ENCODE data around the gene MRPL52. TPM values are rescaled to one million over a fixed set of nuclear protein-coding genes. Genes with fewer than 3 reads are reported as not detected.
"Not testable (repeated sequence)": the region's sequence is repeated elsewhere in the genome, so short reads cannot be mapped to it uniquely, and the experiment has no call there.

Gene MRPL52
- total RNA-seq, 1 donor from 2014 or later = 182 TPM

DNA sequence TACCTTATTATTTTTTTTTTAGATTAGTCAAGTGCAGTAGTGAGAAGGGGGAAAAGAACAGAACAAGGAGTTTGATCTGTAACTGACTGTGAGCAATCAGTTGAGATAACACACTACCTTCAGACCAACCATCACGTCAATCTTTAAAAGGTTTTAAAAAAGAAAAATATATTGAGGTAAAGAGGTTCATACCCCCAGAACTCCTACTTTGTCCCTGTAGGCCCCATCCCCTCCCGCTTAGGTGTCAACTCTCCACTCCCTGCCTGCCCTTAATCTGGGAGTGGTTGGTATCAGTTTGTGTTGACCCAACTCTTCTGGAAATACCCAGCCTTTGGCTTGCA, 22.9 kb downstream of the MRPL52 start:
- Histone ChIP-seq H3K4me1 (ENCODE audit: insufficient read depth, low read length) (peaks cover 57% of the 10 kb centered on the region), H3K27ac (ENCODE audit: low read depth, low read length) (peak overlapping the region; percentile 99), H4K20me1 (ENCODE audit: insufficient read depth, low read length) (no peaks in the 10 kb centered on the region), H3K36me3 (ENCODE audit: insufficient read depth, low read length) (no peaks in the 10 kb centered on the region), H3K4me3 (ENCODE audit: insufficient read depth, low read depth, low read length) (no peak overlapping the region), H3K9me3 (ENCODE audit: insufficient read depth, low read depth, low read length) (peaks cover 3% of the 10 kb centered on the region), H3K9ac (ENCODE audit: low read length) (peak overlapping the region; percentile 78), H3K27me3 (ENCODE audit: insufficient read depth, low read length) (no peaks in the 10 kb centered on the region), H2AFZ (ENCODE audit: low read depth, low read length) (peak overlapping the region; percentile 76), H3K79me2 (ENCODE audit: insufficient read depth, low read length) (no peaks in the 10 kb centered on the region), H3K4me2 (ENCODE audit: low read length) (peak overlapping the region; percentile 90)
- Mint-ChIP-seq H3K36me3 (ENCODE audit: low read depth, unreplicated experiment) (peaks cover 3% of the 10 kb centered on the region), H3K27me3 (ENCODE audit: low read depth, unreplicated experiment) (no peaks in the 10 kb centered on the region), H3K4me1 (ENCODE audit: low read depth, unreplicated experiment) (peaks cover 27% of the 10 kb centered on the region), H3K27ac (ENCODE audit: unreplicated experiment) (no peak overlapping the region), H3K9me3 (ENCODE audit: unreplicated experiment) (no peaks in the 10 kb centered on the region), H3K4me3 (ENCODE audit: unreplicated experiment) (no peak overlapping the region)
- FAIRE-seq (no peak), DNase-seq (ENCODE audit: low read depth) (no peak)
- TF ChIP-seq, protein P1, sequence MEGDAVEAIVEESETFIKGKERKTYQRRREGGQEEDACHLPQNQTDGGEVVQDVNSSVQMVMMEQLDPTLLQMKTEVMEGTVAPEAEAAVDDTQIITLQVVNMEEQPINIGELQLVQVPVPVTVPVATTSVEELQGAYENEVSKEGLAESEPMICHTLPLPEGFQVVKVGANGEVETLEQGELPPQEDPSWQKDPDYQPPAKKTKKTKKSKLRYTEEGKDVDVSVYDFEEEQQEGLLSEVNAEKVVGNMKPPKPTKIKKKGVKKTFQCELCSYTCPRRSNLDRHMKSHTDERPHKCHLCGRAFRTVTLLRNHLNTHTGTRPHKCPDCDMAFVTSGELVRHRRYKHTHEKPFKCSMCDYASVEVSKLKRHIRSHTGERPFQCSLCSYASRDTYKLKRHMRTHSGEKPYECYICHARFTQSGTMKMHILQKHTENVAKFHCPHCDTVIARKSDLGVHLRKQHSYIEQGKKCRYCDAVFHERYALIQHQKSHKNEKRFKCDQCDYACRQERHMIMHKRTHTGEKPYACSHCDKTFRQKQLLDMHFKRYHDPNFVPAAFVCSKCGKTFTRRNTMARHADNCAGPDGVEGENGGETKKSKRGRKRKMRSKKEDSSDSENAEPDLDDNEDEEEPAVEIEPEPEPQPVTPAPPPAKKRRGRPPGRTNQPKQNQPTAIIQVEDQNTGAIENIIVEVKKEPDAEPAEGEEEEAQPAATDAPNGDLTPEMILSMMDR (IDR thresholded peaks at IDR 0.05; ENCODE audit: insufficient read depth, low read depth, low read length) = no peak
- TF ChIP-seq EZH2 (IDR thresholded peaks at IDR 0.05; ENCODE audit: insufficient read depth, low read length) = no peak

DNA sequence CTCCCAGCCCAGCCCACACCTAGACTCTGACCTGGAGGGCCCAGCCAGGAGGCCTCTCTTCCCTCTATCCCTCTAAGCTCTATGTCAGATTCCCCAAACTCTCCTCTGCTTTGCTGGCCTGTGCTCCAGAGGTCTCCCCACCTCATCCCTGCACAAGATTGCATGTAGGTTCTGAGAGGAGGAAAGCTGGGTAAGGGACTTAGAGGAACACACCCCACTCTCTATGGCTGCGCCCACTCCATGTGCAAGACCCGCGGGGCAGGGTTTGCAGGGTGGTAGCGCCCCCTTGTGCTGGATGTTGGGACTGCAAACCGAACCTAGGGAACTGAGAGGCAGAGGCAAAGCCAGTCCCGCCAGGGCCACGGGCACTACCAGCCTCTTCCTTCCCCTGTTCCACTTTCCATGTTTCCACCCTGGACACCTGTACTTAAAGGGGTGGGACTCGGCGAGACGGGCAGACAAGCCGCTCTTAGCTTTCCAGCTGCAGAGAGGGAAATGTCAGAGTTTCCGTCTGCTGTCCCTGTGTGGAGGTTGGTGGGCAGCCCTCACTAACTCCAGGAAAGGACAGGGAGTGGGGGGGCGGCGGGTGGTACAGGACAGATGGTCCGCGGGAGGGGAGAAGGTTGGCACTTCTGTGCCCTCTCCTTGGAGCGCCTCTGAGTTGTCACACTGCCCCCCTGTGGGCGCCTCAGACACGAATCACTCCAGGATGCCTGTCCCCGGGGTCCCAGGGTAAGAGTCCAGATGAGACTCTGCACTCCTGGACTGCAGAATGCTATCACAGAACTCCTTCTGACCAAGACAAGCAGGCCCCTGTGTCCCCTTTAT, 23.5 kb downstream of the MRPL52 start:
- peak overlapping the region; percentile 78 for H3K9ac ChIP-seq (ENCODE audit: low read length)
- H3K9me3 ChIP-seq (ENCODE audit: insufficient read depth, low read depth, low read length) = peaks cover 3% of the 10 kb centered on the region
- H4K20me1 ChIP-seq (ENCODE audit: insufficient read depth, low read length) = no peaks in the 10 kb centered on the region
- H3K79me2 ChIP-seq (ENCODE audit: insufficient read depth, low read length) = no peaks in the 10 kb centered on the region
- peaks cover 51% of the 10 kb centered on the region for H3K4me1 ChIP-seq (ENCODE audit: insufficient read depth, low read length)
- Mint-ChIP-seq H3K27me3 (ENCODE audit: low read depth, unreplicated experiment) (no peaks in the 10 kb centered on the region), H3K4me1 (ENCODE audit: low read depth, unreplicated experiment) (peaks cover 21% of the 10 kb centered on the region), H3K27ac (ENCODE audit: unreplicated experiment) (peak overlapping the region; percentile 41), H3K9me3 (ENCODE audit: unreplicated experiment) (no peaks in the 10 kb centered on the region), H3K4me3 (ENCODE audit: unreplicated experiment) (peak overlapping the region; percentile 62), H3K36me3 (ENCODE audit: low read depth, unreplicated experiment) (peaks cover under 1% of the 10 kb centered on the region)
- H2AFZ ChIP-seq (ENCODE audit: low read depth, low read length) = peak overlapping the region; percentile 76
- peak overlapping the region; percentile 90 for H3K4me2 ChIP-seq (ENCODE audit: low read length)
- H3K36me3 ChIP-seq (ENCODE audit: insufficient read depth, low read length) = no peaks in the 10 kb centered on the region
- peak; percentile 63 for DNase-seq (ENCODE audit: low read depth)
- H3K4me3 ChIP-seq (ENCODE audit: insufficient read depth, low read depth, low read length) = peak overlapping the region; percentile 45
- H3K27me3 ChIP-seq (ENCODE audit: insufficient read depth, low read length) = no peaks in the 10 kb centered on the region
- TF ChIP-seq, protein P1 (IDR thresholded peaks at IDR 0.05; ENCODE audit: insufficient read depth, low read depth, low read length) = peak; percentile 81
- TF ChIP-seq EZH2 (IDR thresholded peaks at IDR 0.05; ENCODE audit: insufficient read depth, low read length) = no peak
- FAIRE-seq = no peak
- peak overlapping the region; percentile 99 for H3K27ac ChIP-seq (ENCODE audit: low read depth, low read length)

DNA sequence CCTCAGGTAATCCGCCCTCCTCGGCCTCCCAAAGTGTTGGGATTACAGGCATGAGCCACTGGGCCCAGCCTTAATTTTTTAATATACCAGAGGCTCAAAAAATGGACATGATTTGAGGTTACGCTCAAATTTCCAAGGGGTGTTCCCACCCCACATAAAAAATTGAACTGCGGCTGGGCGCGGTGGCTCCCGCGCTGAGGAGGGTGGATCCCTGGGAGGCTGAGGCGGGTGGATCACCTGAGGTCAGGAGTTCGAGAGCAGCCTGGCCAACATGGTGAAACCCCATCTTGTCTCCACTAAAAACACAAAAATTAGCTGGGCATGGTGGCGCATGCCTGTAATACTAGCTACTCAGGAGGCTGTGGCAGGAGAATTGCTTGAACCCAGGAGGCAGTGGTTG, 24.6 kb downstream of the MRPL52 start:
- not testable (repeated sequence) for H3K4me3 Mint-ChIP-seq (ENCODE audit: unreplicated experiment); H3K27me3 ChIP-seq (ENCODE audit: insufficient read depth, low read length); H3K79me2 ChIP-seq (ENCODE audit: insufficient read depth, low read length); H3K36me3 ChIP-seq (ENCODE audit: insufficient read depth, low read length); H3K27ac ChIP-seq (ENCODE audit: low read depth, low read length); H3K36me3 Mint-ChIP-seq (ENCODE audit: low read depth, unreplicated experiment); H3K4me2 ChIP-seq (ENCODE audit: low read length); H3K9me3 ChIP-seq (ENCODE audit: insufficient read depth, low read depth, low read length); H3K4me3 ChIP-seq (ENCODE audit: insufficient read depth, low read depth, low read length); FAIRE-seq; H3K27ac Mint-ChIP-seq (ENCODE audit: unreplicated experiment); H3K27me3 Mint-ChIP-seq (ENCODE audit: low read depth, unreplicated experiment); H3K9ac ChIP-seq (ENCODE audit: low read length); H2AFZ ChIP-seq (ENCODE audit: low read depth, low read length); H4K20me1 ChIP-seq (ENCODE audit: insufficient read depth, low read length); H3K9me3 Mint-ChIP-seq (ENCODE audit: unreplicated experiment); DNase-seq (ENCODE audit: low read depth)
- peaks cover 18% of the 10 kb centered on the region for H3K4me1 Mint-ChIP-seq (ENCODE audit: low read depth, unreplicated experiment)
- H3K4me1 ChIP-seq (ENCODE audit: insufficient read depth, low read length) = peaks cover 40% of the 10 kb centered on the region

Measured in astrocyte (in vitro differentiated cells and primary cell).